Stimulated activated CD4-positive, alpha-beta T cell treated with anti-CD3 and anti-CD28 coated beads, Interleukin-12 subunit alpha, Interleukin-12 subunit beta, amount 100 ng/mL, for 48 hours (primary cell): Measurements from ENCODE around the gene FAM163A.
"Not testable (repeated sequence)": the region's sequence is repeated elsewhere in the genome, so short reads cannot be mapped to it uniquely, and the experiment has no call there.

ENCODE experiments used
- DNase-seq, 3 donors: peaks; one replicate each; pipeline ENCODE4 v3.0.0-alpha.2; 2020; ENCODE audit warnings: low read depth in 2 of 3, low spot score in 1 of 3

FAM163A gene

DNA sequence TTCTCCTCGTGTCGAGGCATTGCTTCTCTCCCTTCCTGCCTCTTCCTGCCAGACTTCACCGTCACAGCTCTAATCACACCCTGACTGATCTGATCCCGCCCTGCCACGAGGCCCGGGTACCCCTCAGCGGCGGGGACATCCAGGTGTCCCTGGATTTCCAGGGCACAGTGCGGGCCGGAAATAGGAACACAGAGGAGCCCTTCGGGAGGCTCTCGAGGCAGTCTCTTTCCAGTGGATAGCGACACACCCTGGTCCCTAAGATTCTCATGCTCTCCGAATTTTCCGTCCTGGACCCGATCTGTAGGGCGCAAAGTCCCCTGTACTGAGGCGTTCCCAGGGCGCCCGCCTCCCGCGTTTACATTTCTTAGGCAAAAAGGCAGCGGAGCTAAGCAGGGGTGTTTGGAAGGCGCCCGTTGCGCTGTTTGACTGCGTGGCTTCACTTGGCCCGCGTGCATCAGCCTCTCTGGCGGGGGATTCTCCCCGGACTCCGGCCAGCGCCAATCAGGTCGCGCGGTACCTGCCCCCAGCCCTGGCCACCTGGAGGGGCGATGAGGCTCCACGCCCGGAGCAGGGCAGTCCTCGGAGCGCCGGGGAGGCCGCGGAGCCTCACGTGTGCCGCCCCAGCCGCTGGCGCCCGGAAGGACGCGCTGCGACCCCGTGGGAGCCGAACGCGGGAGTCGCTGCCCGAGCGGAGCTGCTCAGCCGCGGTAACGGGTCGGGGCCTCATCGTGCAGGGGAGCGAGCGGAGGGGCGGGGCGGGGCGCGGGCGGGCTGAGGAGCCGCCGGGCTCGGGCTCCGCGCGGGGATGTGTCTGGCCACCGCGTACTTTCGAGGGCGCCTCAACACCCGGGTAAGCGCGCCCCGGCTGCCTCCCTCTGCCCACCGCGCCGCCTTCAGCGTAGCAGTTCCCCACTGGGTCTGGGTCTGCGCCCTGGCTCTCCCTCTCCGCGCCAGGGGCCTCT is at the start of gene FAM163A:
Gene FAM163A, plus strand, starts transcription at position 575 of the 962 bp plus-strand sequence. CDS start 69,807 bp downstream, outside the sequence.
- DNase-seq: peak in 1 of 3 donors; percentile 8

DNA sequence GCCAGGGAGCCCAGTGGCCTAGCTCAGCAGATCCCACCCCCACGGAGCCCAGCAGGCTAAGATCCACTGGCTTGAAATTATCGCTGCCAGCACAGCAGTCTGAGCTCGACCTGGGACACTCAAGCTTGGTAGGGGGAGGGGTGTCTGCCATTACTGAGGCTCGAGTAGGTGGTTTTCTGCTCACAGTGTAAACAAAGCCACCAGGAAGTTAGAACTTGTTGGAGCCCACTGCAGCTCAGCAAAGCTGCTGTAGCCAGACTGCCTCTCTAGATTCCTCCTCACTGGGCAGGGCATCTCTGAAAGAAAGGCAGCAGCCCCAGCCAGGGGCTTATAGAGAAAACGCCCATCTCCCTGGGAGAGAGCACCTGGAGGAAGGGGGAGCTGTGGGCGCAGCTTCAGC is 48.6 kb upstream of the FAM163A start:
- DNase-seq: not testable (repeated sequence)

DNA sequence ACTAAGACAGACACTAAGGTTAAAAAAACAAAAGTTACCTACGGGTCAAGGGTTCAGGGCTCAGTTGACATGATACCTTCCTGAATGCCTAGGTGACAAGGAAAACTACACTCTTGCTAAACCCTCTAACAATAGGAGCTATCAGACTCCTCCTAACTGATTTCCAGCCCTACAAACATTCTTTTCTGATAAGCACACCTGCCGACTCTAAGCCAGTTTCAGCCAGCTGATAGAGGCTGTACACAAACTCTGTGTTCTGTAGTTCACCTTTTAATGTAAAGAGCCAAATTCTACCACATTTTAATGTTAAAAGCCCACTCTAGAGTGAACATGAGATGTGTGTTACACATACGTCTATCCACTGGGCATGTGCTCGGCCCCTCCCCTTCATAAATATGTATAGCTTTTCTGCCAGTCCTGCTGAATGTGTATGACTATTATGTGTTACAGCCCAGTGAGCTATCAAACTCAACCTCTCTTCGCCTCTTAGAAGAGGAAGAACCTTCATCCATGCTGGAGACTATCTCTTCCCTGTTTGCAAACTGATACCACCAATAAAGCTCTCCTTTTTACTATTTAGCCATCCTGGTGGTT is 40.0 kb upstream of the FAM163A start:
- no peak for DNase-seq

DNA sequence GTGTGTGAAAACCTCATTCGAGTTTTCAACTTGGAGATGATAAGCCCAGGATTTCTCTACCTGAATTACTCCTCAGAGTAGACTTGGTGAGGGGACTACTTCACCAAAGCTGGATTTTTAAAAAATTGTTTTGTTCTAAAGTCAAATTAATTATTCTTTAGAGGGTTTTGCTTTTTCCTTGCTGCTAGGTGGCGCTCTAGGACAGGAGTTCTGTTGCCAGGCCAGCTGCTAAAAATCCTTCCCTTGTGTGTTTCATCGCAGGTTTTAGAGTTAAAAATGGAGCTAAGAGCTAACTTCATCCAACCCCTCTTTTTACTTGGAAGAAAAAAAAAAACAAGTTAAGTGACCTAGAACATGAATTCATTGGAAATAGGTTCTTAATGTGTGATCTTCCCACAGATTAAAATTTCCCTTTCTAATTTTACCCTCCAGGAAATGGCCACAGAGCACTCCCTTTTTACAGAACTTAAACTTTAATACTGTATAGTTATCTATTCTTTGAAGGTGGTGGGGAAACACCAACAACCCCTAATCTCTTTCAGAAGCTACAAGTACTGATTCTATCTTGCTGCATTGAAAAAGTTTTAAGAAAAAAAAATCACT is 36.7 kb upstream of the FAM163A start:
- DNase-seq: peak; percentile 22 to 56 (median 26)

- DNase-seq: no peak
Observed at GRCh38 chr1:179707406-179707805, 35.7 kb upstream of the FAM163A start.

GRCh38 chr1:179708434-179709195 is 34.5 kb upstream of the FAM163A start:
- DNase-seq: no peak

DNA sequence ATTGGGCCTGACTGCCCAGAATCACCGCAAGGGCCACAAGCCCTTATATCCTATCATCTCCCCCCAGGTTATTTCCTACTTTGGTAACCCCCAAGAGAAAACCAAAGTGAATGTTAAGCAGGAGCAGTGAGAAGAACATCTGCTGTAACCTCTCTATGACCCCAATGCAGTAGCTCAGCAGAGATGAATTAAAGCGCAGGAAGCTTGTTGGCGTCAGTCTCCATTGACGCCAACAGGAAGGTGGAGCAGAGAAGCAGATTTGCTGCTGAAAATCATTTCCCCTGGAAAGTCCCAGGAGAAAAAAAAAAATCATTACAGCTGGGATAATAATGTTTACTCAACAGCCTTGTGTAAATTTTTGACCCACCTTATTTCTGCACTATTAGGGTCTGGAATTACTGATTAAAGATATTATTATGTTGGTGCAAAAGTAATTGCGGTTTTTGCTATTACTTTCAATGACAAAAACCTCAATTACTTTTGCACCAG is 33.2 kb upstream of the FAM163A start:
- DNase-seq: no peak

DNA sequence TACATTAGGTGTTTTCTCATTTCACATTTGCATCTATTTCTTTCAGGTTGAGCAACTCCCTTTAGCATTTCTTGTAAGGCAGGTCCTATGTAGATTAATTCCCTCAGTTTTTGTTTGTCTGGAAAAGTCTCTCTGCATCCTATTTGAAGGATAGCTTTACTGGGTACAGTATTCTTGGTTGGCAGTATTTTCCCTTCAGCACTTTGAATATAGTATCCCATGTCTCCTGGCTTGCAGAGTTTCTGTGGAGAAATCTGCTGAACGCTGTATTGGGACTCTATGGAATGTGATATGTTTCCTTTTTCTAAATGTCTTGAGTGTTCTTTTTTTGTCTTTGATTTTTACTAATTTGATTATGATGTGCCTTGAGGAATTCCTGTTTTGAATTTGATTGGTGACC is 28.9 kb upstream of the FAM163A start:
- DNase-seq: no peak

DNA sequence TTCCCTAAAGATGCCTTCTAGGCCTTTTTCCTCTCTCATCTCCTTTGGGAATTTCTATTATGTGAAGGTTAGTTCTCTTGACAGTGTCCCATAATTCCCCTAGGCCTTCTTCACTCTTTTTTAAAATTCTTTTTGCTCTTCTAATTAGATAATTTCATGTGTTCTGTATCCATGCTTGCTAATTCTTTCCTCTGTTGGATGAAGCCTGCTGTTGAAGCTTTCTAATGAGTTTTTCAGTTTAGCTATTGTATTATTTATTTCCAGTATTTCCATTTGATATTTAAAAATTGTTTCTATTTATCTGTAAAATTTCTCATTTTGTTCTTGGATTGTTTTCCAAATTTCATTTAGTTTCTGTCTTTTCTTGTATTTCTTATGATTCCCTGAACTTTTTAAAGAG is 28.5 kb upstream of the FAM163A start:
- DNase-seq: no peak

DNA sequence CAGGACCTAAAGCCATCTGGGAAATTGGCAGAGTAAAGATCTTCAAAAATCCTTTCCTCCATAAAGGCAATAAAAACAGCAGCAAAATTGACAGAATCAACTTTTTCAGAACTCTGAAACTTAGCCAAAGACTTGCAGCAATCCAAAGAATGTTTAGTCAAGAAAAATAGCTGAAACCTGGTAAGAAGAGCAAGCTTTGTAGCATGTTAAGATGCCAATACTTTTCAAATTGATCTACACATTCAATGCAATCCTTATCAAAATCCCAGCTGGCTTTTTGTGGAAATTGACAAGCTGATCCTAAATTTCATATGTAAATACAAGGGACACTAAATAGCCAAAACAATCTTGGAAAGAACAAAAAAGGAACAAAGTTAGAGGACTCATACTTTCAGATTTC is 23.8 kb upstream of the FAM163A start:
- DNase-seq: no peak

DNA sequence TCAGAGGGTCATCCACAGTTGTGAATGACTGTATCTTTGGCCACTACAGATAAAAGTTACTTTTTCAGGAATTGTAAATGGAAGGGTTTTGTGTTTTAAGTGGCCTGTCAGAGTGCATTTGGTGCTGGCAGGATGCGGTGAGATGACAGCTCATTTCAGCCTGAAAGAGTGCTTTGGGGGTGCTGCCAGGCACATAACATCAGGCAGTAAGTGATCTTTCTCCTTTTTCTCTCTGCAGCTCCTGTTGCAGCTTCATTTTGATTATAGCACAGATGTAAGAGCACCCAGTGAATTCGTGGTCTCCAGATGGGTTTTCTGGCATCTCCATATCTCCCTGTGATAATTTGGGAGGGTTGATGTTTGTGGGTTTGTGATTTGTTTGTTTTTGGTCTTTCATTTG is 14.8 kb upstream of the FAM163A start:
- no peak for DNase-seq

GRCh38 chr1:179729881-179730280 is 13.2 kb upstream of the FAM163A start:
- no peak for DNase-seq

GRCh38 chr1:179731643-179732042 is 11.4 kb upstream of the FAM163A start:
- no peak for DNase-seq

GRCh38 chr1:179742291-179742690 is 800 bp upstream of the FAM163A start:
- no peak for DNase-seq

GRCh38 chr1:179743679-179744400 is 749 bp downstream of the FAM163A start:
- DNase-seq: no peak

GRCh38 chr1:179744401-179745130 is 1.5 kb downstream of the FAM163A start:
- no peak for DNase-seq

- DNase-seq: no peak
Observed at GRCh38 chr1:179745131-179745611, 2.1 kb downstream of the FAM163A start.

DNA sequence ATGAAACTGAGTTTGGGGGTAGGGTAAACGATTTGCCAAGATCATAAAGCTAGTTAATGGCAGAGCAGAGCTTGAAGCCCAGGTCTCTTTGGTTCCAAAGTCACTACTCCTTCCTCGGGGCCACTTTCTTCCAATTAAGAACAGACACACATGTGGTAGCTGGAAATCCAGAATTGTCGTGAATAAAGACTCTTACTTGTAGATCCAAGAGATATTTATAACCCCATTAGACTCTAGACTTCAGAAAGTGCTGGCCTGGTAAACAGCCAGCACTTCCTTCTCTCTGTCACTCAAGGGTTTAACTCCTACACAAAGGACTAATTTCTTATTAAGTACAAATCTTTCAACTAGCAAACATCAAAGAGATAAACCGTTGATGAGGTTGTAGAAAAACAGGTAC is 2.7 kb downstream of the FAM163A start:
- DNase-seq: no peak

GRCh38 chr1:179747611-179748010 is 4.5 kb downstream of the FAM163A start:
- no peak for DNase-seq

- DNase-seq: no peak
Observed at GRCh38 chr1:179748772-179749171, 5.7 kb downstream of the FAM163A start.
